ENCODE data around the gene FAM222B.

Gene FAM222B

DNA sequence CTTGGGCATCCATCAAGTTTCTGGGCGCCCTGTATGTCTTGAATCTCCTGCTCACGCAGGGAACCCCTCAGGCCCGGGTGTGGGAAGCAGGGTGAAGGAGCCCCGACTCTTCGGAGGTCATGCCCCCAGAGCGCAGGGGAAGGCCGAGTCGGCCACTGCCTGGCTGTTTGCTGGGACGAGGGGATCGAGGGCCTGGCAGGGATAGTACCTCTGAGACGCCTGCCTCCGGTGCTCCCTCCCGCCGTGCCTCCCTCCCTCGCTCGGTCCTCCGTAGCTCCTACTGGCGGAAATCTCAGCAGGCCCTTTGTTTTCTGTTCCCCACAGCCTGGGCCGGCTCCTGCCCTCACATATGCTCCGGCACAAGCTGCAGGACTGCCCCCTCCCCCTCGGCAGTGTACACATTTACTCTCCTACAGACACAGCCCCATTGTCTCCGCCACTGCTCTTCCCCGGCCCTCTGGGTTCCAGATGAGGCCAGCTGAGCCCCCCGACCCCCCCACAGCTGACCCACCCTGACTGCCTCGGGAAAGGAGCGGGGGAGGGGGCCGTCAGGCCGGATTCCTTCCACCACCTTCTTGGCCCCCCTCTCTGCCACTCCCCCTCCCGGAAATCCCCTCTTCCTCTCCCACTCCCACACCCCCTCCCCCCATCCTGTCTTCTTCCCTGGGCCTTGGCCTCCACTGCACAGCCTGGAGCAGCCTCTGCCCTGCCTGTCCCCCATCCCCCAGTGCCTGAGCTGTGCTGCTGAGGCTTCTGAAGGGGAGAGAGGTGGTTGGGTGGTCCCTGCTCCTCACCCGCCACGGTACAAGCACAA is 97.4 kb downstream of the FAM222B start:
- no peaks in the 10 kb centered on the region for H3K27me3 ChIP-seq (ENCODE audit: control insufficient read depth, insufficient read depth, low read length)
- H3K4me3 ChIP-seq (ENCODE audit: low read length) = peak overlapping the region; percentile 85
- H3K36me3 ChIP-seq (ENCODE audit: control insufficient read depth, insufficient read depth, low read length) = peaks cover 18% of the 10 kb centered on the region
- H3K4me1 ChIP-seq (ENCODE audit: control insufficient read depth, insufficient read depth, low read length) = peaks cover 77% of the 10 kb centered on the region
- no peaks in the 10 kb centered on the region for H3K9me3 ChIP-seq (ENCODE audit: control insufficient read depth, low read length)
- peak overlapping the region; percentile 99 for H3K9ac ChIP-seq (ENCODE audit: low read length)

DNA sequence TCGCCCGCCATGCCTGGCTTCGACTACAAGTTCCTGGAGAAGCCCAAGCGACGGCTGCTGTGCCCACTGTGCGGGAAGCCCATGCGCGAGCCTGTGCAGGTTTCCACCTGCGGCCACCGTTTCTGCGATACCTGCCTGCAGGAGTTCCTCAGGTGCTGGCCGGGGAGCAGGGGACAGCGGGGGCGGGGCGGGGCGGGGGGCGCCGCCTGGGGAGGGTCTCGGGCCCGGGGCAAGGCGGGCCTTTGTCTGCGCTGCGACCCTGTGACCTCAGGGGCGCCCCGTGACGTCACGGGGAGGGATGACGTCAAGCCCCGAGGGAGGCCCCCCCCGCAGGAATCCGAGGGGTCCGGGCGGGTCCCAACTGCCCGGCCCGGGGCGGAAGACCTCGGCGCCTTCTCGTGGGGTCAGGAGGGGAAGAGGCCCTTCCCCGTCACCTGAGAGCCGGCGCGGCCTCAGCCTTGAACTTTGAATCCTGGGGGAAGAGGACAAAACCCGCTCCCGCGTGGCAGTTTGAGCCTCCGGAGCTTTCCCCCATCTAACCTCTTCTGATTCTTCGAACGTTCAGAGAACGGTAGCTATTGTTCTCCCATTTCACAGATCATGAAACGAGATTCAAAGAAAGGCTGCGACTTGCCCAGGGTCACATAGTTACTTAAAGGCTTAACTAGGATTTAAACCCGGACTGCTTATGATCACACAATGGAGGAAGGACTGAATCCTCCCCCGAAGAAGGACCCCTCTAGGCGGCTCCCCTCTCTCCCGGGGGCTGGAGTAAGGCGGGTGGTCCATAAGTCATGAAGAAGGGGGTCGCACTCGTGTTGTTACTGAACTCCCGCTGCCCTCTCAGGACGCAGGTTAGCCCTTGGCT is 98.3 kb downstream of the FAM222B start:
- Histone ChIP-seq H3K36me3 (ENCODE audit: control insufficient read depth, insufficient read depth, low read length) (peaks cover 17% of the 10 kb centered on the region), H3K4me1 (ENCODE audit: control insufficient read depth, insufficient read depth, low read length) (peaks cover 68% of the 10 kb centered on the region), H3K9ac (ENCODE audit: low read length) (peak overlapping the region; percentile 99), H3K27me3 (ENCODE audit: control insufficient read depth, insufficient read depth, low read length) (no peaks in the 10 kb centered on the region), H3K4me3 (ENCODE audit: low read length) (peak overlapping the region; percentile 85), H3K9me3 (ENCODE audit: control insufficient read depth, low read length) (no peaks in the 10 kb centered on the region)

DNA sequence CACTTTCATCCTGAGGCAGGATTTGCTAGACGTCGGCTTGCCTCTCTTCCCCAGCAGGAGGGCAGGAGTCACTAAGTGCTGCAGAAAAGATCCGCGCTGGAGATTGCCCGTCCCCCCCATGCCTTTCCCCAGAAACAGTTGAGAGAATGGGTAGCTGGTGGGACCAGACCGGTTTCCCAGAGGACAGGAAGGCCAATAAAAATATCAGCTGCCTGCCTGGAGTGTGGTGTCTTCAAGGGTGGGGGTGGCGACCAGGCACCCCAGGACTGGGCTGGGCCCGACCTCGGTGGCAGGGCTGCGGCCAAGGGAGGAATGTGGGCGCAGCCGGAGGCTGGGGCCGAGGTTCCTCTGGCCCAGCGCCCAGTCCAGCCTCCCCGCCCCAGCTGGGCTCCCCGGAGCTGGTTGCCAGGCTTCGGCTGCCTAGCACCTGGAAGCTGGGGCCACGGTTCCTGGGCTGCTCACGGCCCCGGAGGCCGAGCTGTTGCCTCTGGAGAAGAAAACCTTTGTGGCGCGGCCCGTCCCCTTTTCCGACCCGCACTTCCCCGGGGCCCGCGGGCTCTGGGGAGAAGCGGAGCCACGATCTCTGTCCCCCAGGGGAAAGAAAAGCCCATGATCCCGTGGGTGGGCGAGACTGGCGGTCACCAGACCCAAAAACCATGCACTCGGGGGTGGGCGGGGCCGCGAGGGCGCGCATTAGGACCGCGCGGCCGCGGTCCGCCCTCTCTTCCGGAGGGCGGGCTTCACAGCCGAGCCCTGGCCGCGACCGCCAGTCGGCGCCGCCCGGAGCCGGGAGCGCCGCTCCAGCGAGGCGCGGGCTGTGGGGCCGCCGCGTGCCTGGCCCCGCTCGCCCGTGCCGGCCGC is 99.1 kb downstream of the FAM222B start, which contains the start of gene TRAF4:
Gene TRAF4 (plus strand): TSS at position 769 of the 861 bp plus-strand sequence. CDS start 102 bp downstream, outside the sequence.
- no peaks in the 10 kb centered on the region for H3K27me3 ChIP-seq (ENCODE audit: control insufficient read depth, insufficient read depth, low read length)
- peaks cover 61% of the 10 kb centered on the region for H3K4me1 ChIP-seq (ENCODE audit: control insufficient read depth, insufficient read depth, low read length)
- H3K36me3 ChIP-seq (ENCODE audit: control insufficient read depth, insufficient read depth, low read length) = peaks cover 14% of the 10 kb centered on the region
- H3K4me3 ChIP-seq (ENCODE audit: low read length) = peak within 1 kb of the TSS; percentile 85
- H3K9me3 ChIP-seq (ENCODE audit: control insufficient read depth, low read length) = no peaks in the 10 kb centered on the region
- H3K9ac ChIP-seq (ENCODE audit: low read length) = peak within 1 kb of the TSS; percentile 99

DNA sequence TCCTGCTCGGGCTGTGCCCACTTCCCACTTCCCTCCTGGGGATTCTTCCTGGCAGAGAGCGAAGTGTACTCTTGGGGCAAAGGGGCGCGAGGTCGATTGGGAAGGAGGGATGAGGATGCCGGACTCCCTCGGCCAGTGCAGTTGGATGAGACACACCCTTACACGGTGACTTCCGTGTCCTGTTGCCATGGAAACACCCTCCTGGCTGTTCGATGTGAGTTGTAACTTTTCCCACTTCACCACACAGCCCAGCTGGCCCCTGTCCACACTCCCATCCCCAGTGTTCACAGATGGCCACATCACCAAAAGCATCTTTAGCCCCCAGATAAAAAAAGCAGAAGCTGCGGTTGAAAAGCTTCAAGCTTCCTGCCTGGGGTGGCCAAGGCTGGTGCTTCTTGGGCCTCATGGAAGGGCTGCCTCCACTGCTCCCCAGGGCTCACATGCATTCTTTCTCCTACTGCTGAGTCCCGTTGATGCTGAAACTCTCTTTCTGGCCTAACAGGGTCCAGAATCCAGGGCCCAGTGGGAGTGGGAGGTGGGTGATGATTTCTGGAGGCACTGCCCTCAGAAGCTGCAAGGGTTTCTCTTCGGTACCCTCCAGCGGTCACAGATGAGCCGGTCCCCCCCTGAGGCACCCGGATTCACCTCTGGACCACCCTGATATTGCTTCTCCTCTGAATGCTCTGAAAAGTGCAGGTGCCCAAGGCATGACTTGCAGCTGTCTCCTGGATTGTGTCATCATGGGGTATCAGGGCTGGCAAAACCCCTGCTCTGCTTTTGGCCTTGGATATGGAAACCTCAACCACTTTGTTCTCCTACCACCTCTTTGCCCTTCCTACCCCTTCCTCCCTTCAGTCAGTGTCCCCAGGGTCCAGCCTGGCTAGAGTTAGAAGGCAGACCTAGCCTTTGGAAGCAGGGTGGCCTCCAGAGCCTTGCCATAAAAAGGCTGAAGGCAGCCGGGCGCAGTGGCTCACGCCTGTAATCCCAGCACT is 100.9 kb downstream of the FAM222B start:
- Histone ChIP-seq H3K4me1 (ENCODE audit: control insufficient read depth, insufficient read depth, low read length) (peaks cover 52% of the 10 kb centered on the region), H3K27me3 (ENCODE audit: control insufficient read depth, insufficient read depth, low read length) (no peaks in the 10 kb centered on the region), H3K4me3 (ENCODE audit: low read length) (no peak overlapping the region), H3K9me3 (ENCODE audit: control insufficient read depth, low read length) (no peaks in the 10 kb centered on the region), H3K36me3 (ENCODE audit: control insufficient read depth, insufficient read depth, low read length) (no peaks in the 10 kb centered on the region), H3K9ac (ENCODE audit: low read length) (peak overlapping the region; percentile 24)

DNA sequence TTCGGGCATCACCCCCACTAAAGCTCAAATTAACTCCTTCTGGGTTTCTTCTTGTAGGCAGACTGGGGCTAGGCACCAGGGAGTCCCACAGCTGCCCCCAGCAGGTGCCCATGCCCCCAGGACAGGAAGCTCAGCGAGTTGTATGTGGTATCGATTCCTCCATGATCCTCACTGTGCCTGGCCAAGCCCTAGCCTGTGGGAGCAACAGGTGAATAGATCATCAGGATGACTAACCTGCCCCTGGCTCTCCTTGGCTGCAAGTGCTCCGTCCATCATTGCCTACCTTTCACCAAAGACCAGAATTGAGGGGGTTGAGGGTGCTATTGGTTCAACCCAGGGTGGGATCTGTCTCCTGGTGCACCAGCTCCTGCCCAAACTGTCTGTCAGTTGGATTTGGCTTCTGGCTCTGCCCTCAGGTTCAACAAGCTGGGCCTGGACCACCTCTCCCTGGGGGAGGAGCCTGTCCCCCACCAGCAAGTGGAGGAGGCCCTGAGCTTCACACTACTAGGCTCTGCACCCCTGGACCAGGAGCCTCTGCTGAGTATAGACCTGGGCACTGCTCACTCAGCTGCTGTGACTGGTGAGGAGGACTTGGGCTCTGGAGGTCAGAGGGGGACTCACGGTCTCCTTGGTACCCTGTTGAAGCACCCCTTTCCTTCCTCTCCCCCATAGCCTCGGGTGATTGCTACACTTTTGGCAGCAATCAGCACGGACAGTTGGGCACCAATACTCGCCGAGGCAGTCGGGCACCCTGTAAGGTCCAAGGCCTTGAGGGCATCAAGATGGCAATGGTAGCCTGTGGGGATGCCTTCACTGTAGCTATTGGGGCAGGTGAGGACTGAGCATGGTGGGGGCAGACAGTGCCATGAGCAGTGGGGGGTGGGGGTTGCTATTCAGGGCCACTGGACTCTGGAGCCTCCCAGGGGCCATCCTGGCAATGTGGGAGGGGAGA is 101.9 kb downstream of the FAM222B start:
- Histone ChIP-seq H3K9ac (ENCODE audit: low read length) (no peak overlapping the region), H3K27me3 (ENCODE audit: control insufficient read depth, insufficient read depth, low read length) (no peaks in the 10 kb centered on the region), H3K36me3 (ENCODE audit: control insufficient read depth, insufficient read depth, low read length) (no peaks in the 10 kb centered on the region), H3K9me3 (ENCODE audit: control insufficient read depth, low read length) (no peaks in the 10 kb centered on the region), H3K4me3 (ENCODE audit: low read length) (no peak overlapping the region), H3K4me1 (ENCODE audit: control insufficient read depth, insufficient read depth, low read length) (peaks cover 42% of the 10 kb centered on the region)

DNA sequence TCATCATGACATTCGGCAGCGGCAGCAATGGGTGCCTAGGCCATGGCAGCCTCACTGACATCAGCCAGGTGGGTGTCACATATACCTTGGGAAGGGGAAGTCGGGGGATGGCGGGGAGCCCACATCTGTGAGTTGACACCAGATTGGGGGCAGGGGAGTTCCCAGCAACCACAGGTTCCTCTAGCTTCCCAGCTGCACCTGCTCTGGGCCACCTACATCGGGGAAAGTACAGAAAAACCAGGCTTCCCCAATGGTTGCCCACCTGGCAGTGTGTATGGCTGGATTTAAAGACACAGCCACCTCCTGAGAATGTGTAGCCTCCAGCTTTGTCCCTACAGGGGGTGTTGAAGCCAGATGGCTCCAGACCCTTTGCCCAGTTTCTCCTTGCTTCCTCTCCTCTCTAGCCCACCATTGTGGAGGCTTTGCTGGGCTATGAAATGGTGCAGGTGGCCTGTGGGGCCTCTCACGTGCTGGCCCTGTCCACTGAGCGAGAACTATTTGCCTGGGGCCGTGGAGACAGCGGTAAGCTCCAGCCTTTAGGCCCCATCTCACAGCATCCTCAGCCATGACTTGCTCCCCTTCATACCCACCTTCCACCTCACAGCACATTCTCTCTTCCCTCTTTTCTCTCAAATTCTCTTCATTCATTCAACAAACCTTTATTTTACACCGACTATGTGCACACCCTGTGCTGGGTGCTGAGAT is 103.8 kb downstream of the FAM222B start:
- Histone ChIP-seq H3K9ac (ENCODE audit: low read length) (no peak overlapping the region), H3K4me1 (ENCODE audit: control insufficient read depth, insufficient read depth, low read length) (peaks cover 48% of the 10 kb centered on the region), H3K4me3 (ENCODE audit: low read length) (no peak overlapping the region), H3K36me3 (ENCODE audit: control insufficient read depth, insufficient read depth, low read length) (no peaks in the 10 kb centered on the region), H3K9me3 (ENCODE audit: control insufficient read depth, low read length) (no peaks in the 10 kb centered on the region), H3K27me3 (ENCODE audit: control insufficient read depth, insufficient read depth, low read length) (no peaks in the 10 kb centered on the region)

DNA sequence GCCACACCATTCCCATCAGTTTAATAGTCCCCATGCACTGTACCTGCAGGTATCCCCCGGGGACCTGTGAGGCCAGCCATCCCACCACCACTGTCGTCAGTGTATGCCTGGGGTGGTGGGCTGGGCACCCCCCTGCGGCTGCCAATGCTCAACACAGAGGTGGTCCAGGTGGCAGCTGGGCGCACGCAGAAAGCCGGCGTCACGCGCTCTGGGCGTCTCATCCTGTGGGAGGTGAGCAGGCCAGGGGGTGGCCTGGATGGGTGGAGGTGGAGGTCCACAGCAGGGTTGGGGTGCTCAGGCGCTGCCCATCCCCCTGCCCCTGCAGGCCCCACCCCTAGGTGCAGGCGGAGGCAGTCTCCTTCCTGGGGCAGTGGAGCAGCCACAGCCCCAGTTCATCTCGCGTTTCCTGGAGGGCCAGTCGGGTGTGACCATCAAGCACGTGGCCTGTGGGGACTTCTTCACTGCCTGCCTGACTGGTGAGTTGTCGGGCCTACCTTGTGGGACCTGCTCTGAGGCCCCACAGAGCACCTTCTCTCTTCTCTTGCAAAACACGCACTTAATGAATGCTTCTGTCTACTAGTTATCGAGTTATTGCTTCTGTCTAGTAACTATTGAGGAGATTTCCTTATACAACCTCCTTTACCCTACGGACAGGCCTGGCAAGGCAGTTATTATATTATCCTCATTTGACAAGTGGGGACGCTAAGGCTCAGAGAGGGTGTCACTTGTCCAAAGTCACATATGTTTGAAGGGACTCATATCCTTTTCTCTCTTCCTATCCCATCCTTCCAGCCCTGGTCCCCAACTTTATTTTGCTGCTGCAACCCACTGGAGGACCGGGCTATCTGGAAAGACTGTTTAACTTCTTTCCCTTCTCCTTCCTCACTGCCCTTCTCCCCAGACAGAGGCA is 104.6 kb downstream of the FAM222B start:
- Histone ChIP-seq H3K27me3 (ENCODE audit: control insufficient read depth, insufficient read depth, low read length) (no peaks in the 10 kb centered on the region), H3K4me1 (ENCODE audit: control insufficient read depth, insufficient read depth, low read length) (peaks cover 45% of the 10 kb centered on the region), H3K4me3 (ENCODE audit: low read length) (no peak overlapping the region), H3K9ac (ENCODE audit: low read length) (no peak overlapping the region), H3K36me3 (ENCODE audit: control insufficient read depth, insufficient read depth, low read length) (no peaks in the 10 kb centered on the region), H3K9me3 (ENCODE audit: control insufficient read depth, low read length) (no peaks in the 10 kb centered on the region)

DNA sequence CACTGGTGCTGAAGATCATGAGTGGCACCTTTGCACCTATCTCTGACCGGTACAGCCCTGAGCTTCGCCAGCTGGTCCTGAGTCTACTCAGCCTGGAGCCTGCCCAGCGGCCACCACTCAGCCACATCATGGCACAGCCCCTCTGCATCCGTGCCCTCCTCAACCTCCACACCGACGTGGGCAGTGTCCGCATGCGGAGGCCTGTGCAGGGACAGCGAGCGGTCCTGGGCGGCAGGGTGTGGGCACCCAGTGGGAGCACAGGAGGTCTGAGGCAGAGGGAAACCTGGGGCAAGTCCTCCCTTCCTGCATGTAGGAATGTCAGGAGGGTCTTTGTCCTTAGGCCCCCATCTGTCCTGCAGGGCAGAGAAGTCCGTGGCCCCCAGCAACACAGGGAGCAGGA is 105.3 kb downstream of the FAM222B start:
- Histone ChIP-seq H3K27me3 (ENCODE audit: control insufficient read depth, insufficient read depth, low read length) (no peaks in the 10 kb centered on the region), H3K9ac (ENCODE audit: low read length) (no peak overlapping the region), H3K36me3 (ENCODE audit: control insufficient read depth, insufficient read depth, low read length) (no peaks in the 10 kb centered on the region), H3K4me1 (ENCODE audit: control insufficient read depth, insufficient read depth, low read length) (peaks cover 38% of the 10 kb centered on the region), H3K9me3 (ENCODE audit: control insufficient read depth, low read length) (no peaks in the 10 kb centered on the region), H3K4me3 (ENCODE audit: low read length) (no peak overlapping the region)
